Activated CD8-positive, alpha-beta memory T cell treated with anti-CD3 and anti-CD28 coated beads for 4 hours (primary cell): Measurements from ENCODE around the gene GGA1.

ENCODE experiments used
- DNase-seq, 2 donors: peaks; one replicate each; pipeline ENCODE4 v3.0.0-alpha.2; 2020; ENCODE audit warnings: low read depth in 2 of 2

Gene GGA1

DNA sequence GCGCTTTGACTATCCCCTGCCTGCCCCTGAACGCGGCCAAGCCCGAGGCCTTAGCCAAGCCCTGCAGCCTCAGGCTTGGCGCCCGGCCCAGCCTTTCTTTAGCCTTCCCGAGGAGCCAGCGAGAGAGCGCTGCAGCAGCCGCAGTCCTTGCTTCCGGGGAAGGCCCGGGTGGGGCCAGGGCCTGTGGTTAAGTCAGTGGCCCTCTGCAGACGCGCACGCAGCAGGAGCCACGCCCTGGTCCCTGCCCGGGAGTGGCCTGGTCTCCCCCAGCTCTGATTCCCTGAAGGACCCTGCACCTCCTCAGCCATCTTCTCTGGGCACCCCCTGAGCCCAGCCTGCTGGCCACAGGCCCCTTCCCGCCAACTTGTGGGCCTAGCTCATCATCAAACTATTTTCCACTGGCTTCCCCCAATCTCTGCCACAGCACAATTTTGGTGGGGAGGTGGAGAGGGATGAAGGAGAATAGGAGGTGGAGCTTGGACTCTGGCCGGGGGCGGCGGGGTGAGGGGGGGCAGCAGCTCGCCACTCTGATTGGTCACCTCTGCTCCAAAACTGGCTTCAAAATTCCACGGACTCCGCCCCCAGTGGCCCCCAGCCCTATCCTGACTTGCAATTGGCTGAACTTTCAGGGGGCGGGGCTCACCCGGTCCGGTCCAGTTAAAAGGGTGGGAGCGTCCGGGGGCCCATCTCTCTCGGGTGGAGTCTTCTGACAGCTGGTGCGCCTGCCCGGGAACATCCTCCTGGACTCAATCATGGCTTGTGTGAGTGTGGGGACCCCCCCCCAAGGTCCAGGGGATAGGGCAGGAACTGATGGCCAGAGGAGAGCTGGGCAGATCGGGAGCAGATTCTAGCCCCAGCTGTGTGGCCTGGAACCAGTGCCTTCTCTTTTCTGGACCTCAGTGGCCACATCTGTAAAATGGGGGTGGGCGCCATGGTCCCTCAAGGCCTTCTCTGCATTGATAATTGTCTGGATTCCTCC is 66.6 kb downstream of the GGA1 start, which contains the start of gene LGALS1:
TSS of gene LGALS1 (plus strand) at position 686 of the 979 bp plus-strand sequence. CDS start at position 753, 67 bp downstream.
- peak in 1 of 2 donors; percentile 39 for DNase-seq

GRCh38 chr22:37675930-37676735 is 67.5 kb downstream of the GGA1 start:
- no peak for DNase-seq

DNA sequence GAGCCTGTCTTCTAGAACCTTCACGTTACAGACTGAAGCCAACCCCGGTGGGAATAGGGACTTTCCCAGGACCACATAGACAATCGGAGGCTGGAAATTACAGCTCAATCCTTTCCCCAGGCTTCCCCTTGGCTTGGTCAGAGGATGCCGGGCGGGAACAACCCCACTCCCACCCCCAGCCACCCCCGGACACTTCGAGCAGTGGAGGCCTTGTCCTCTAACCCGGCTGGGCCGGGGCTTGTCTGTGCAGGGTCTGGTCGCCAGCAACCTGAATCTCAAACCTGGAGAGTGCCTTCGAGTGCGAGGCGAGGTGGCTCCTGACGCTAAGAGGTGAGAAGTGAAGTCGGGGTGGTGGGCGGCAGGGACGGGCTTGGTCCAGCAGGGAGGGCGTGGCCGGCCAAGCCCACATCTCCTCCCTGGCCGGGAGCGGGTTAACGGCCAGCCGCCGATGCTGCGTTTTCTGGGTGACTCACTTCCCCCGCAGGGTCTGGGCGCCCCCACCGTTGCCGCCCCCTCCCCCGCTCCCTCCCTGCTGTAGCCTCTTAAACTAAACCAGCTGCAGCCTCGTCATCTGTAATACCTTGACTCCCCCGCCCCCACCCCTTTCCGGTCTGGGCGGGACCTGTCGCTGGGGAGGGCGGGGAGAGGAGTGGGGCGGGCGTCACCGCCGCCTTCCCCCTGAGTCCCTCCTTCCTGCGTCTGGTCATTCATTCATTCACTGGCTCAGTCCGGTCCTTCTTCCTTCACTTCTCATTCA is 68.3 kb downstream of the GGA1 start:
- DNase-seq = peak; percentile 89 to 94

GRCh38 chr22:37677493-37677974 is 68.9 kb downstream of the GGA1 start:
- DNase-seq = no peak

DNA sequence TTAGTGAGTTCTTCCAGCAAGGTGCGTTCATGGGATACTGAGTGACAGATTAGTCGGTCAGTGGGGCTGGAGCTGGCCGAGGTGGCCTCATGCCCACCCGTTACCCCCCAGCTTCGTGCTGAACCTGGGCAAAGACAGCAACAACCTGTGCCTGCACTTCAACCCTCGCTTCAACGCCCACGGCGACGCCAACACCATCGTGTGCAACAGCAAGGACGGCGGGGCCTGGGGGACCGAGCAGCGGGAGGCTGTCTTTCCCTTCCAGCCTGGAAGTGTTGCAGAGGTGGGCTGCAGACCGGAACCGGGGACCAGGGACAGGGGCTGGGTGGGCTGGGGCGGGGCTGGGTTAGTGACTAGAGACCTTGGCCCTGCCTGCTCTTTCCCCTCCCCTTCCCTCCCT is 69.7 kb downstream of the GGA1 start:
- DNase-seq = no peak

DNA sequence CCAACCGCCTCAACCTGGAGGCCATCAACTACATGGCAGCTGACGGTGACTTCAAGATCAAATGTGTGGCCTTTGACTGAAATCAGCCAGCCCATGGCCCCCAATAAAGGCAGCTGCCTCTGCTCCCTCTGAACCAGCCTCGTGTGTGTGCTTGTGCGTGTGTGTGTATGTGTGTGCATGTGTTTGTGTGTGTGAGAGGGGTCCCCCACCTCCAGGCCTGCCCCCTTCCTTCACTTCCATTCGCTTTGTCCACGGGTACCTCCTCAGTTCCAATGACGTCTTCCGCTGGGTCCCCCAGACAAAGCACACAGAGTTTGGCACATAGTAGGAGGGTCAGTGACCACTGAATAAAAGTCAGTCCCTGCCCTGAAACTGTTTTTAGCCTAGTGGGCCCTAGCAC is 71.0 kb downstream of the GGA1 start:
- DNase-seq = no peak

DNA sequence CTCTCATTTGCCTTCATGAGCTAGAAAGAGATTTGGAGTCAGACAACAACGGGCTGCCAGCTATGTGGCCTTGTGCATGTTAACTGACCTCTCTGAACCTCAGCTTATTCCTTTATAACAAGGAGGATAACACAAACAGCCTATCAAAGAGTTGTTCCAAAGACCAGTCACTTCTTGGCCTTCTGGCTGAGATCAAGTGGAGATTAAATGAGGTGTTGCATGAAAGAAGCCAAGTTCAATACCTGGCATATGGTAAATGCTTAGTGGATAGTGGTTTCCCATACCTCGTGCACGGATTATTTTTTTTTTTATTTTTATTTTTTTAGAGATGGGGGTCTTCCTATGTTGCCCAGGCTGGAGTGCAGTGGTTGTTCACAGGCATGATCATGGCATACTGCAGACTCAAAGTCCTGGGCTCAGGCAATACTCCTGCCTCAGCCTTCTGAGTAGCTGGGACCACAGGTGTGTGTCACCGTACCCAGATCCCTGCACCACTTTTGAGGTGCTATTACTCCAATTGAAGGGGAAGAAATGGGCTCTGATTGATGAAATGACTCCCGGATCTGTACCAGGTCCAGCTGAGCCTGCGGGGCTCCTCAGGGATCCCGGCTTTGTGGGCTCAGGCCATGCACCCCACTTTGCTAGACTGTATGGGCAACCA is 71.7 kb downstream of the GGA1 start:
- DNase-seq = no peak

DNA sequence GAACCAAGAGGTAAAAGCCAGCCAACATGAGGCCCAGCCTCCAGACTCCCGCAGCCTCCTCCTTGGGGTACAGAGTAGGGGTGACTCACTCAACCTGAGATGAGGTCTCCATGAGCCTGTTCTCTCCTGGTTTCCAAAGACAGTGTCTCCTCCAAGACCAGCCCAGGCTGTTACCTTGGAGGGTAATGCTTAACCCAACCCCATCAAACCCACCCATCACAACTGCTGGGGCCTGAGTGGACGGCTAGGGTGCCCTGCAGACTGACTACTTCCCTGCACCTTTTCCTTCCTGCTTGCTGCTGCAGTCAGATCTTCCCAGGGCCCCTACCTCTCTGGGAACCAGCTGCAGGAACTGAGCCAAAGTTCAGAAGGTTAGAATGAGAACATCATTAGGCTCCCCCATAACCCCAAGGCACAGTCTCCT is 72.4 kb downstream of the GGA1 start:
- no peak for DNase-seq

GRCh38 chr22:37681556-37682049 is 73.0 kb downstream of the GGA1 start:
- peak in 1 of 2 donors; percentile 57 for DNase-seq
